Fibroblast of lung (primary cell): ENCODE data around the gene CXADR. TPM values are rescaled to one million over a fixed set of nuclear protein-coding genes. Genes with fewer than 3 reads are reported as not detected.
"Not testable (repeated sequence)": the region's sequence is repeated elsewhere in the genome, so short reads cannot be mapped to it uniquely, and the experiment has no call there.

Experiments used
- DNase-seq, 2 donors: peaks; one replicate each; pipeline versions ENCODE4 v3.0.0 to v3.0.0-alpha.2; 2010; ENCODE audit warnings: low read depth in 2 of 2
- H2AFZ ChIP-seq: 2 replicates; pipeline ENCODE4 v1.5.1; 2012; ENCODE audit warnings: low read length, control low read depth, inconsistent platforms
- H3K27ac ChIP-seq: 2 replicates; pipeline ENCODE4 v1.5.1; 2011; ENCODE audit warnings: low read length, control low read depth; ENCODE audit not compliant: insufficient read depth
- H3K27me3 ChIP-seq: 2 replicates; pipeline ENCODE4 v1.5.1; 2011; ENCODE audit warnings: mild to moderate bottlenecking, low read length; ENCODE audit not compliant: control insufficient read depth, insufficient read depth
- H3K36me3 ChIP-seq: 2 replicates; pipeline ENCODE4 v1.5.1; 2011; ENCODE audit warnings: low read length; ENCODE audit not compliant: control insufficient read depth, insufficient read depth
- H3K4me1 ChIP-seq: 2 replicates; pipeline ENCODE4 v1.5.1; 2011; ENCODE audit warnings: low read length; ENCODE audit not compliant: control insufficient read depth, insufficient read depth; ENCODE audit errors: extremely low read depth
- H3K4me2 ChIP-seq: 2 replicates; pipeline ENCODE4 v1.5.1; 2011; ENCODE audit warnings: low read length, control low read depth; ENCODE audit not compliant: insufficient read depth; ENCODE audit errors: extremely low read depth
- H3K4me3 ChIP-seq, 4 experiments: fragments of 200-600 bp in 1 of 4; sonication (generic) in 1 of 4; replicated peaks in 1 of 4; 2 replicates each; pipeline ENCODE4 v1.5.1; 2011 to 2016; ENCODE audit warnings: low read length in 4 of 4, low read depth in 3 of 4, mild to moderate bottlenecking in 3 of 4, control low read depth in 2 of 4, inconsistent platforms in 1 of 4, mixed read lengths in 1 of 4; ENCODE audit not compliant: insufficient read depth in 1 of 4; ENCODE audit errors: control extremely low read depth in 1 of 4
- H3K79me2 ChIP-seq: 2 replicates; pipeline ENCODE4 v1.5.1; 2012; ENCODE audit warnings: mild to moderate bottlenecking, low read length, inconsistent platforms; ENCODE audit not compliant: control insufficient read depth, insufficient read depth
- H3K9ac ChIP-seq: 2 replicates; pipeline ENCODE4 v1.5.1; 2011; ENCODE audit warnings: mild to moderate bottlenecking, low read length, control low read depth; ENCODE audit not compliant: insufficient read depth
- H3K9me3 ChIP-seq: 2 replicates; pipeline ENCODE4 v1.5.1; 2012; ENCODE audit warnings: low read depth, low read length; ENCODE audit not compliant: control insufficient read depth, insufficient read depth
- H4K20me1 ChIP-seq: 2 replicates; pipeline ENCODE4 v1.5.1; 2011; ENCODE audit warnings: low read length; ENCODE audit not compliant: control insufficient read depth, insufficient read depth; ENCODE audit errors: extremely low read depth
- EZH2 ChIP-seq: IDR thresholded peaks from 2 replicates; pipeline ENCODE4 v1.5.1; 2012; ENCODE audit warnings: low read length, control low read depth, mild to moderate bottlenecking; ENCODE audit errors: missing control alignments
- polyA plus RNA-seq, 2 donors: library from polyadenylated mRNA; depleted of rRNA in 1 of 2; stranded (reverse) in 1 of 2; unstranded in 1 of 2; fragments of >200 nt; gene quantifications; 2 replicates each; pipeline ENCODE4 v1.2.1, GENCODE V29; 2011 to 2012; ENCODE audit warnings: missing spikeins in 1 of 2
- total RNA-seq: library from RNA; depleted of rRNA; stranded (reverse); fragments of >200 nt; gene quantifications from 2 replicates; pipeline ENCODE4 v1.2.1, GENCODE V29; 2014
- TF ChIP-seq, protein P1 (sequence below), 2 donors: IDR thresholded peaks in 1 of 2; conservative IDR thresholded peaks in 1 of 2; 1 replicate in 1 of 2; 2 replicates in 1 of 2; pipeline ENCODE4 v1.5.1; 2011 to 2012; ENCODE audit warnings: low read length in 2 of 2, control low read depth in 1 of 2, inconsistent platforms in 1 of 2, low read depth in 1 of 2, mild to moderate bottlenecking in 1 of 2

Gene CXADR
- total and polyA plus RNA-seq, 2 donors (not counting 1 experiment from before 2014, with no cell fraction given), result 0.69 to 9.9 TPM

DNA sequence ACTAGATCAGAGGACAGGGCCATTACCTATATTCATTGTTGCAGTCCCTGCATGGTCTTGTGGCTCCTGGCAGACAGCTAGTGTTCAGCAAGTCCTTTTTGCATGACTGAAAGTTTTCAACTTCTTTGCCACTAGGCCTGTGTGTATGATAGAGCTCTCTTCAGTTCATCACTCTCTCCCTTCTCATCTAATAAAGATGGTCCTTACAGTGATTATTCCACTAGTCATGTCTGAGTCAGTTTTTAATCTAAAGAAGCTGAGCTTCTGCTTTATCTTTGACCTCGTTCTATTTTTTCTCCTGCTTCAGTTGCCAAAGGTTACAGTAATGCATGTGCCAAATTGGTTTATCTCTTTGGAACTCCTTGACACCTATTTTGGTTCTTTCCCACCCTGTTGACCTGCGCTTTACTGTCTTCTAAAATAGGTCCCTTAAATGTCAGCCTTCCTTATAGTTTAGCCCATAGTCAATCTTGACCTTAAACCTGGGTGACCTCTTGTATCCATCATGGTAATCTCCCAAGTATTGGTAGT lies 6.4 kb downstream of the CXADR start:
- no peak for DNase-seq
- no peak overlapping the region for H2AFZ ChIP-seq
- no peak overlapping the region for H3K4me2 ChIP-seq
- H3K9ac ChIP-seq, result no peak overlapping the region
- no peak overlapping the region for H3K27ac ChIP-seq
- no peaks in the 10 kb centered on the region for H3K9me3 ChIP-seq
- H4K20me1 ChIP-seq, result no peaks in the 10 kb centered on the region
- no peaks in the 10 kb centered on the region for H3K27me3 ChIP-seq
- no peak overlapping the region for H3K4me3 ChIP-seq
- no peaks in the 10 kb centered on the region for H3K36me3 ChIP-seq
- H3K79me2 ChIP-seq, result no peaks in the 10 kb centered on the region
- TF ChIP-seq, protein P1, sequence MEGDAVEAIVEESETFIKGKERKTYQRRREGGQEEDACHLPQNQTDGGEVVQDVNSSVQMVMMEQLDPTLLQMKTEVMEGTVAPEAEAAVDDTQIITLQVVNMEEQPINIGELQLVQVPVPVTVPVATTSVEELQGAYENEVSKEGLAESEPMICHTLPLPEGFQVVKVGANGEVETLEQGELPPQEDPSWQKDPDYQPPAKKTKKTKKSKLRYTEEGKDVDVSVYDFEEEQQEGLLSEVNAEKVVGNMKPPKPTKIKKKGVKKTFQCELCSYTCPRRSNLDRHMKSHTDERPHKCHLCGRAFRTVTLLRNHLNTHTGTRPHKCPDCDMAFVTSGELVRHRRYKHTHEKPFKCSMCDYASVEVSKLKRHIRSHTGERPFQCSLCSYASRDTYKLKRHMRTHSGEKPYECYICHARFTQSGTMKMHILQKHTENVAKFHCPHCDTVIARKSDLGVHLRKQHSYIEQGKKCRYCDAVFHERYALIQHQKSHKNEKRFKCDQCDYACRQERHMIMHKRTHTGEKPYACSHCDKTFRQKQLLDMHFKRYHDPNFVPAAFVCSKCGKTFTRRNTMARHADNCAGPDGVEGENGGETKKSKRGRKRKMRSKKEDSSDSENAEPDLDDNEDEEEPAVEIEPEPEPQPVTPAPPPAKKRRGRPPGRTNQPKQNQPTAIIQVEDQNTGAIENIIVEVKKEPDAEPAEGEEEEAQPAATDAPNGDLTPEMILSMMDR (conservative IDR thresholded peaks at IDR 0.05 in 1 of 2, IDR thresholded peaks at IDR 0.05 in 1 of 2; ENCODE audit: low read depth in 1 of 2, low read length in 2 of 2), result no peak
- no peak for TF ChIP-seq EZH2
- peaks cover under 1% of the 10 kb centered on the region for H3K4me1 ChIP-seq

DNA sequence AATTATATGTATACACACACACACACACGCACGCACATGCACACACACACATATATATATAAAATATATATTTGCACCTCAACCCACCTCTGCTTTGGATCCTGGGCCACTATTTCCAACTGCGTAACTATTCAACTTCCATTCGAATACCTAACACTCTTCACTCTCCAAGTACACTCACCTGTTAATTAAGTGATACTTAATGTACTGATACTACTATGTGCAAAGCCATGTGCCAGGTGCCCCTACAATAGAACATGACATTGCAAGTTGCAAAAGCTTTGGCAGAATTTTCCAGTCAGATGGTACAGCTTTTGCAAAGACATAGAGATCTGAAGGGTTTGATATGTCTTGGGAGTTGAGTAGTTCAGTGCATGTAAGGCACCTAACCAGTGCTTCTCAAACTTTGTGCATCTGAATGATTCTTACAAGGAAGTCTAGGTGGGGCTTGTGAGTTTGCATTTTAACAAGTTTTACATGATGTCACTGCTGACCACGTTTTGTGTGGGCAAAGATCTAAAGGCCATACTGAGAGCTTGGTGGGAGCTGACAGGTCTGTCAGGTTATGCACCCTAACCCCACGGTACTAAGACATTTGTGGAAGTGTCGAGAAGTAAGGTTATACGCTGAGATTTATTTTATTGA lies 7.2 kb downstream of the CXADR start:
- no peaks in the 10 kb centered on the region for H3K79me2 ChIP-seq

DNA sequence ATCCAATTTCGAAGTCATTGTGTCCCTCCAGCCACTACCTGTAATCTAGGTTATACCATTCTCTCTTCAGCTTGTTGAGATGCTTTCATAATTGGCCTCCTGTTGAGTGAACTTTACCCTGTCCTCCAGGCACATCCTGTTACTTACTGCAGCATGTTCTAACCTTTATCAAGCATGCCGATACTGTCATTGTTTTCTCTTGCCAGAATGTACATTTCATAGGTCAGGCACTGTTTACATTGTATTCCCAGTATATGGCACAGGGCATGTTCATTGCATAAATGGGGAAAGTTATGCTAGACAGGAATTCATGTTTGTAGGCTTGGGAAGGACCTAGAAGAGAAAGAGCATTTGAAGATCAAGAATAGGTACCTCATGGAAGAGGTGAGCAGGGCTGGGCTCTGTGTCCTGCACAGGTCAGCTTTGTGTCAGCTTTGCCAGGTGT lies 10.2 kb downstream of the CXADR start:
- Histone ChIP-seq H3K4me2 (no peak overlapping the region), H4K20me1 (no peaks in the 10 kb centered on the region), H3K79me2 (no peaks in the 10 kb centered on the region), H3K9me3 (no peaks in the 10 kb centered on the region), H2AFZ (no peak overlapping the region), H3K9ac (no peak overlapping the region), H3K27me3 (no peaks in the 10 kb centered on the region), H3K36me3 (no peaks in the 10 kb centered on the region), H3K4me1 (no peaks in the 10 kb centered on the region), H3K4me3 (no peak overlapping the region), H3K27ac (no peak overlapping the region)
- TF ChIP-seq, protein P1 (conservative IDR thresholded peaks at IDR 0.05 in 1 of 2, IDR thresholded peaks at IDR 0.05 in 1 of 2; ENCODE audit: low read depth in 1 of 2, low read length in 2 of 2), result no peak
- TF ChIP-seq EZH2, result no peak
- DNase-seq, result peak in 1 of 2 donors; percentile 12

More for the DNA sequence above, 7.2 kb downstream of the CXADR start:
- DNase-seq, result no peak
- Histone ChIP-seq H3K9ac (no peak overlapping the region), H4K20me1 (no peaks in the 10 kb centered on the region), H3K4me1 (no peaks in the 10 kb centered on the region), H3K9me3 (no peaks in the 10 kb centered on the region), H2AFZ (no peak overlapping the region), H3K4me2 (no peak overlapping the region), H3K36me3 (no peaks in the 10 kb centered on the region), H3K27me3 (no peaks in the 10 kb centered on the region), H3K27ac (no peak overlapping the region), H3K4me3 (no peak overlapping the region)
- TF ChIP-seq, protein P1 (conservative IDR thresholded peaks at IDR 0.05 in 1 of 2, IDR thresholded peaks at IDR 0.05 in 1 of 2; ENCODE audit: low read depth in 1 of 2, low read length in 2 of 2), result no peak
- TF ChIP-seq EZH2, result no peak

DNA sequence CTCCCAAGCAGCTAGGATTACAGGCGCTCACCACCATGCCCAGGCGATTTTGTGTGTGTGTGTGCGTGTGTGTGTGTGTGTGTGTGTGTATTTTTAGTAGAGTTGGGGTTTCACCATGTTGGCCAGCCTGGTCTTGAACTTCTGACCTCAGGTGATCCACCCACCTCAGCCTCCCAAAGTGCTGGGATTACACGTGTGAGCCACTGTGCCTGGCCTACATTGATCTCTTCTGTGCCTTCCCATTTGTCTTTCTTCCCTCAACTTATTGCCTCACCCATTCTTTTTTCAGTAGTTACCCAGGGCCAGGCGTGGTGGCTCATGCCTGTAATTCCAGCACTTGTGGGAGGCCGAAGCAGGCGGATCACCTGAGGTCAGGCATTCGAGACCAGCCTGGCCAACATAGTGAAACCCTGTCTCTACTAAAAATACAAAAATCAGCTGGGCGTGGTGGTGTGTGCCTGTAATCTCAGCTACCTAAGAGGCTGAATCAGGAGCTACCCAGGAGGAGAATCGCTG lies 11.2 kb downstream of the CXADR start:
- H3K79me2 ChIP-seq, H3K36me3 ChIP-seq, H3K4me3 ChIP-seq, H3K4me1 ChIP-seq, H3K9ac ChIP-seq, H2AFZ ChIP-seq, H3K9me3 ChIP-seq, H4K20me1 ChIP-seq, H3K27ac ChIP-seq, DNase-seq, H3K4me2 ChIP-seq, H3K27me3 ChIP-seq: not testable (repeated sequence)
